WTC11 (cell line): ENCODE results near the gene STAU1. TPM values are rescaled to one million over a fixed set of nuclear protein-coding genes. Genes with fewer than 3 reads are reported as not detected.

ENCODE experiments used
- total RNA-seq: library from RNA; stranded (reverse); gene quantifications from 3 replicates; pipeline ENCODE4 v1.2.3, GENCODE V29; 2021

STAU1 gene
- total RNA-seq, 1 experiment from 2014 or later = 92.6 TPM

Other genes starting within 250 kb of the STAU1 start
- gene CSE1L, start 142.0 kb downstream of the STAU1 start, total RNA-seq = 192 to 211 TPM (median 204 TPM) in 3 replicates
- gene DDX27, start 31.1 kb upstream of the STAU1 start, total RNA-seq = 44.2 to 54.8 TPM (median 46.5 TPM) in 3 replicates
- gene ZNFX1, start 89.7 kb upstream of the STAU1 start, total RNA-seq = 8.0 to 11.0 TPM (median 9.1 TPM) in 3 replicates